Prostate gland (tissue), 2 donors: Measurements from ENCODE around the gene CTBP1.

Experiments
- CTCF ChIP-seq, 4 experiments: fragments of 200-600 bp in 2 of 4; fragments of 450-650 bp in 2 of 4; sonication (generic) in 2 of 4; IDR thresholded peaks; 1 replicate in 3 of 4; 2 replicates in 1 of 4; pipeline ENCODE4 v1.5.1; 2016 to 2019; ENCODE audit warnings: antibody characterized with exemption in 4 of 4, mild to moderate bottlenecking in 2 of 4, moderate library complexity in 2 of 4
- POLR2A ChIP-seq: fragments of 450-650 bp; IDR thresholded peaks from one replicate; pipeline ENCODE4 v1.6.1; 2016; ENCODE audit warnings: antibody characterized with exemption, mild to moderate bottlenecking
- POLR2AphosphoS5 ChIP-seq: sonication (generic); formaldehyde crosslinking; IDR thresholded peaks from one replicate; pipeline ENCODE4 v1.6.1; 2017; ENCODE audit warnings: antibody characterized with exemption

GRCh38 chr4:1209821-1210220 is 39.1 kb downstream of the CTBP1 start:
- TF ChIP-seq CTCF (IDR thresholded peaks at IDR 0.05) (no peak), POLR2A (no peak), POLR2AphosphoS5 (no peak)
